ENCODE data around the gene PLA2G4D. TPM values are rescaled to one million over a fixed set of nuclear protein-coding genes. Genes with fewer than 3 reads are reported as not detected.

Gene PLA2G4D
- total RNA-seq, 1 donor from 2014 or later, result not detected

GRCh38 chr15:42066764-42067415 lies 27.5 kb downstream of the PLA2G4D start:
- Histone ChIP-seq H3K9ac (ENCODE audit: low read depth in 1 of 3, low read length in 3 of 3) (no peak overlapping the region), H3K4me3 (ENCODE audit: low read length in 3 of 3) (no peak overlapping the region), H3K9me3 (ENCODE audit: control insufficient read depth in 3 of 3, low read length in 3 of 3) (no peaks in the 10 kb centered on the region), H3K27me3 (ENCODE audit: control insufficient read depth in 3 of 3, insufficient read depth in 3 of 3, low read length in 3 of 3) (peaks cover 0 to 2% (median 0%) of the 10 kb centered on the region in 3 donors), H3K36me3 (ENCODE audit: control insufficient read depth in 3 of 3, insufficient read depth in 3 of 3, low read length in 3 of 3) (no peaks in the 10 kb centered on the region), H3K4me1 (ENCODE audit: control insufficient read depth in 3 of 3, insufficient read depth in 3 of 3, low read length in 3 of 3) (peaks cover 0 to 11% (median 6%) of the 10 kb centered on the region in 3 donors), H3K27ac (ENCODE audit: low read depth, low read length) (no peak overlapping the region)

GRCh38 chr15:42065468-42065867 lies 28.9 kb downstream of the PLA2G4D start:
- H3K27me3 ChIP-seq (ENCODE audit: control insufficient read depth in 3 of 3, insufficient read depth in 3 of 3, low read length in 3 of 3), result no peaks in the 10 kb centered on the region
- H3K9me3 ChIP-seq (ENCODE audit: control insufficient read depth in 3 of 3, low read length in 3 of 3), result no peaks in the 10 kb centered on the region
- peaks cover 8 to 17% (median 9%) of the 10 kb centered on the region in 3 donors for H3K4me1 ChIP-seq (ENCODE audit: control insufficient read depth in 3 of 3, insufficient read depth in 3 of 3, low read length in 3 of 3)
- no peak overlapping the region for H3K27ac ChIP-seq (ENCODE audit: low read depth, low read length)
- no peak overlapping the region for H3K4me3 ChIP-seq (ENCODE audit: low read length in 3 of 3)
- H3K36me3 ChIP-seq (ENCODE audit: control insufficient read depth in 3 of 3, insufficient read depth in 3 of 3, low read length in 3 of 3), result no peaks in the 10 kb centered on the region
- no peak overlapping the region for H3K9ac ChIP-seq (ENCODE audit: low read depth in 1 of 3, low read length in 3 of 3)

GRCh38 chr15:42065033-42065432 lies 29.3 kb downstream of the PLA2G4D start:
- Histone ChIP-seq H3K4me1 (ENCODE audit: control insufficient read depth in 3 of 3, insufficient read depth in 3 of 3, low read length in 3 of 3) (peaks cover 10 to 19% (median 13%) of the 10 kb centered on the region in 3 donors), H3K9me3 (ENCODE audit: control insufficient read depth in 3 of 3, low read length in 3 of 3) (no peaks in the 10 kb centered on the region), H3K4me3 (ENCODE audit: low read length in 3 of 3) (no peak overlapping the region), H3K36me3 (ENCODE audit: control insufficient read depth in 3 of 3, insufficient read depth in 3 of 3, low read length in 3 of 3) (no peaks in the 10 kb centered on the region), H3K27me3 (ENCODE audit: control insufficient read depth in 3 of 3, insufficient read depth in 3 of 3, low read length in 3 of 3) (no peaks in the 10 kb centered on the region), H3K9ac (ENCODE audit: low read depth in 1 of 3, low read length in 3 of 3) (no peak overlapping the region), H3K27ac (ENCODE audit: low read depth, low read length) (no peak overlapping the region)

GRCh38 chr15:42064271-42064670 lies 30.1 kb downstream of the PLA2G4D start:
- Histone ChIP-seq H3K9ac (ENCODE audit: low read depth in 1 of 3, low read length in 3 of 3) (no peak overlapping the region), H3K4me3 (ENCODE audit: low read length in 3 of 3) (no peak overlapping the region), H3K9me3 (ENCODE audit: control insufficient read depth in 3 of 3, low read length in 3 of 3) (no peaks in the 10 kb centered on the region), H3K27ac (ENCODE audit: low read depth, low read length) (no peak overlapping the region), H3K27me3 (ENCODE audit: control insufficient read depth in 3 of 3, insufficient read depth in 3 of 3, low read length in 3 of 3) (no peaks in the 10 kb centered on the region), H3K36me3 (ENCODE audit: control insufficient read depth in 3 of 3, insufficient read depth in 3 of 3, low read length in 3 of 3) (no peaks in the 10 kb centered on the region), H3K4me1 (ENCODE audit: control insufficient read depth in 3 of 3, insufficient read depth in 3 of 3, low read length in 3 of 3) (peaks cover 10 to 20% (median 15%) of the 10 kb centered on the region in 3 donors)

GRCh38 chr15:42063122-42063848 lies 31.1 kb downstream of the PLA2G4D start:
- H3K9ac ChIP-seq (ENCODE audit: low read depth in 1 of 3, low read length in 3 of 3), result no peak overlapping the region

GRCh38 chr15:42062284-42062806 lies 32.0 kb downstream of the PLA2G4D start:
- Histone ChIP-seq H3K27ac (ENCODE audit: low read depth, low read length) (no peak overlapping the region), H3K9me3 (ENCODE audit: control insufficient read depth in 3 of 3, low read length in 3 of 3) (no peaks in the 10 kb centered on the region), H3K27me3 (ENCODE audit: control insufficient read depth in 3 of 3, insufficient read depth in 3 of 3, low read length in 3 of 3) (no peaks in the 10 kb centered on the region), H3K4me1 (ENCODE audit: control insufficient read depth in 3 of 3, insufficient read depth in 3 of 3, low read length in 3 of 3) (peaks cover 10 to 20% (median 18%) of the 10 kb centered on the region in 3 donors), H3K36me3 (ENCODE audit: control insufficient read depth in 3 of 3, insufficient read depth in 3 of 3, low read length in 3 of 3) (no peaks in the 10 kb centered on the region), H3K4me3 (ENCODE audit: low read length in 3 of 3) (no peak overlapping the region), H3K9ac (ENCODE audit: low read depth in 1 of 3, low read length in 3 of 3) (no peak overlapping the region)

More at GRCh38 chr15:42063122-42063848, 31.1 kb downstream of the PLA2G4D start:
- no peak overlapping the region for H3K4me3 ChIP-seq (ENCODE audit: low read length in 3 of 3)
- peaks cover 10 to 20% (median 15%) of the 10 kb centered on the region in 3 donors for H3K4me1 ChIP-seq (ENCODE audit: control insufficient read depth in 3 of 3, insufficient read depth in 3 of 3, low read length in 3 of 3)
- no peaks in the 10 kb centered on the region for H3K9me3 ChIP-seq (ENCODE audit: control insufficient read depth in 3 of 3, low read length in 3 of 3)
- H3K36me3 ChIP-seq (ENCODE audit: control insufficient read depth in 3 of 3, insufficient read depth in 3 of 3, low read length in 3 of 3), result no peaks in the 10 kb centered on the region
- no peak overlapping the region for H3K27ac ChIP-seq (ENCODE audit: low read depth, low read length)
- no peaks in the 10 kb centered on the region for H3K27me3 ChIP-seq (ENCODE audit: control insufficient read depth in 3 of 3, insufficient read depth in 3 of 3, low read length in 3 of 3)

- Histone ChIP-seq H3K36me3 (ENCODE audit: control insufficient read depth in 3 of 3, insufficient read depth in 3 of 3, low read length in 3 of 3) (no peaks in the 10 kb centered on the region), H3K4me1 (ENCODE audit: control insufficient read depth in 3 of 3, insufficient read depth in 3 of 3, low read length in 3 of 3) (peaks cover 16 to 31% (median 23%) of the 10 kb centered on the region in 3 donors), H3K27ac (ENCODE audit: low read depth, low read length) (no peak overlapping the region), H3K9me3 (ENCODE audit: control insufficient read depth in 3 of 3, low read length in 3 of 3) (no peaks in the 10 kb centered on the region), H3K27me3 (ENCODE audit: control insufficient read depth in 3 of 3, insufficient read depth in 3 of 3, low read length in 3 of 3) (no peaks in the 10 kb centered on the region), H3K4me3 (ENCODE audit: low read length in 3 of 3) (no peak overlapping the region), H3K9ac (ENCODE audit: low read depth in 1 of 3, low read length in 3 of 3) (no peak overlapping the region)
Observed at GRCh38 chr15:42060797-42061196, 33.6 kb downstream of the PLA2G4D start.

GRCh38 chr15:42060477-42060763 lies 33.9 kb downstream of the PLA2G4D start:
- H3K9ac ChIP-seq (ENCODE audit: low read depth in 1 of 3, low read length in 3 of 3), result peak overlapping the region in 1 of 3 donors; percentile 25
- H3K27ac ChIP-seq (ENCODE audit: low read depth, low read length), result no peak overlapping the region
- H3K4me1 ChIP-seq (ENCODE audit: control insufficient read depth in 3 of 3, insufficient read depth in 3 of 3, low read length in 3 of 3), result peaks cover 16 to 32% (median 23%) of the 10 kb centered on the region in 3 donors
- no peaks in the 10 kb centered on the region for H3K36me3 ChIP-seq (ENCODE audit: control insufficient read depth in 3 of 3, insufficient read depth in 3 of 3, low read length in 3 of 3)
- no peaks in the 10 kb centered on the region for H3K9me3 ChIP-seq (ENCODE audit: control insufficient read depth in 3 of 3, low read length in 3 of 3)
- no peak overlapping the region for H3K4me3 ChIP-seq (ENCODE audit: low read length in 3 of 3)
- no peaks in the 10 kb centered on the region for H3K27me3 ChIP-seq (ENCODE audit: control insufficient read depth in 3 of 3, insufficient read depth in 3 of 3, low read length in 3 of 3)

GRCh38 chr15:42059661-42060476 lies 34.5 kb downstream of the PLA2G4D start:
- H3K36me3 ChIP-seq (ENCODE audit: control insufficient read depth in 3 of 3, insufficient read depth in 3 of 3, low read length in 3 of 3), result no peaks in the 10 kb centered on the region
- peaks cover 16 to 32% (median 21%) of the 10 kb centered on the region in 3 donors for H3K4me1 ChIP-seq (ENCODE audit: control insufficient read depth in 3 of 3, insufficient read depth in 3 of 3, low read length in 3 of 3)
- H3K4me3 ChIP-seq (ENCODE audit: low read length in 3 of 3), result no peak overlapping the region
- H3K27me3 ChIP-seq (ENCODE audit: control insufficient read depth in 3 of 3, insufficient read depth in 3 of 3, low read length in 3 of 3), result no peaks in the 10 kb centered on the region
- H3K9me3 ChIP-seq (ENCODE audit: control insufficient read depth in 3 of 3, low read length in 3 of 3), result no peaks in the 10 kb centered on the region
- peak overlapping the region in 1 of 3 donors; percentile 25 for H3K9ac ChIP-seq (ENCODE audit: low read depth in 1 of 3, low read length in 3 of 3)
- H3K27ac ChIP-seq (ENCODE audit: low read depth, low read length), result no peak overlapping the region

All from skeletal muscle tissue (tissue), 4 donors.